HEK293T (cell line): Measurements from ENCODE around the gene IFRD2.

Experiments
- CTCF ChIA-PET: fragments of 350-600 bp; formaldehyde crosslinking; extraction: SDS; loops from one replicate; lab custom pipeline; 2021; ENCODE audit warnings: antibody characterized with exemption, inconsistent platforms; lab: Yijun Ruan, JAX
- POLR2A ChIA-PET: fragments of 350-600 bp; formaldehyde crosslinking; extraction: SDS; loops from one replicate; lab custom pipeline; 2020; ENCODE audit warnings: antibody characterized with exemption, inconsistent platforms; lab: Yijun Ruan, JAX
- DNase-seq: peaks from one replicate; pipeline ENCODE4 v3.0.0; 2012; ENCODE audit warnings: mixed read lengths; ENCODE audit errors: extremely low spot score
- ARNT ChIP-seq: fragments of 450-650 bp; IDR thresholded peaks from 2 replicates; pipeline ENCODE4 v1.6.1; 2017; ENCODE audit warnings: mild to moderate bottlenecking
- BHLHE40 ChIP-seq: fragments of 450-650 bp; IDR thresholded peaks from 2 replicates; pipeline ENCODE4 v1.6.1; 2016; ENCODE audit warnings: mild to moderate bottlenecking, moderate library complexity, borderline replicate concordance
- CTBP1 ChIP-seq: fragments of 450-650 bp; IDR thresholded peaks from 2 replicates; pipeline ENCODE4 v1.6.1; 2016; ENCODE audit warnings: borderline replicate concordance
- ELF4 ChIP-seq: fragments of 450-650 bp; IDR thresholded peaks from 2 replicates; pipeline ENCODE4 v1.6.1; 2017; ENCODE audit warnings: antibody characterized with exemption
- FOXA1 ChIP-seq: fragments of 450-650 bp; IDR thresholded peaks from 2 replicates; pipeline ENCODE4 v1.6.1; 2016; ENCODE audit warnings: mild to moderate bottlenecking
- FOXK2 ChIP-seq: fragments of 450-650 bp; IDR thresholded peaks from 2 replicates; pipeline ENCODE4 v1.6.1; 2016; ENCODE audit warnings: mild to moderate bottlenecking
- FOXM1 ChIP-seq: fragments of 450-650 bp; IDR thresholded peaks from 2 replicates; pipeline ENCODE4 v1.6.1; 2017; ENCODE audit warnings: mild to moderate bottlenecking, borderline replicate concordance
- HDGF ChIP-seq: fragments of 450-650 bp; IDR thresholded peaks from 2 replicates; pipeline ENCODE4 v1.6.1; 2017; ENCODE audit warnings: antibody characterized with exemption, borderline replicate concordance
- L3MBTL2 ChIP-seq: fragments of 450-650 bp; conservative IDR thresholded peaks from 2 replicates; pipeline ENCODE4 v1.6.1; 2016; ENCODE audit warnings: mild to moderate bottlenecking
- LEF1 ChIP-seq: fragments of 450-650 bp; IDR thresholded peaks from 2 replicates; pipeline ENCODE4 v1.6.1; 2017; ENCODE audit warnings: mild to moderate bottlenecking, borderline replicate concordance
- NFRKB ChIP-seq: fragments of 450-650 bp; IDR thresholded peaks from 2 replicates; pipeline ENCODE4 v1.6.1; 2016; ENCODE audit warnings: mild to moderate bottlenecking, moderate library complexity
- SP1 ChIP-seq: fragments of 450-650 bp; IDR thresholded peaks from 2 replicates; pipeline ENCODE4 v1.6.1; 2017
- SUZ12 ChIP-seq: fragments of 450-650 bp; IDR thresholded peaks from 2 replicates; pipeline ENCODE4 v1.6.1; 2016; ENCODE audit warnings: mild to moderate bottlenecking
- TARDBP ChIP-seq: fragments of 450-650 bp; IDR thresholded peaks from 2 replicates; pipeline ENCODE4 v1.6.1; 2016
- ZNF384 ChIP-seq: fragments of 450-650 bp; IDR thresholded peaks from 2 replicates; pipeline ENCODE4 v1.6.1; 2016
- TF ChIP-seq, protein P1 (sequence below): fragments of 450-650 bp; IDR thresholded peaks from 2 replicates; pipeline ENCODE4 v1.6.1; 2016

Gene IFRD2, protein sequence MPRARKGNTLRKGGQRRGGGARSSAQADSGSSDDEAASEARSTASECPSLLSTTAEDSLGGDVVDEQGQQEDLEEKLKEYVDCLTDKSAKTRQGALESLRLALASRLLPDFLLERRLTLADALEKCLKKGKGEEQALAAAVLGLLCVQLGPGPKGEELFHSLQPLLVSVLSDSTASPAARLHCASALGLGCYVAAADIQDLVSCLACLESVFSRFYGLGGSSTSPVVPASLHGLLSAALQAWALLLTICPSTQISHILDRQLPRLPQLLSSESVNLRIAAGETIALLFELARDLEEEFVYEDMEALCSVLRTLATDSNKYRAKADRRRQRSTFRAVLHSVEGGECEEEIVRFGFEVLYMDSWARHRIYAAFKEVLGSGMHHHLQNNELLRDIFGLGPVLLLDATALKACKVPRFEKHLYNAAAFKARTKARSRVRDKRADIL

DNA sequence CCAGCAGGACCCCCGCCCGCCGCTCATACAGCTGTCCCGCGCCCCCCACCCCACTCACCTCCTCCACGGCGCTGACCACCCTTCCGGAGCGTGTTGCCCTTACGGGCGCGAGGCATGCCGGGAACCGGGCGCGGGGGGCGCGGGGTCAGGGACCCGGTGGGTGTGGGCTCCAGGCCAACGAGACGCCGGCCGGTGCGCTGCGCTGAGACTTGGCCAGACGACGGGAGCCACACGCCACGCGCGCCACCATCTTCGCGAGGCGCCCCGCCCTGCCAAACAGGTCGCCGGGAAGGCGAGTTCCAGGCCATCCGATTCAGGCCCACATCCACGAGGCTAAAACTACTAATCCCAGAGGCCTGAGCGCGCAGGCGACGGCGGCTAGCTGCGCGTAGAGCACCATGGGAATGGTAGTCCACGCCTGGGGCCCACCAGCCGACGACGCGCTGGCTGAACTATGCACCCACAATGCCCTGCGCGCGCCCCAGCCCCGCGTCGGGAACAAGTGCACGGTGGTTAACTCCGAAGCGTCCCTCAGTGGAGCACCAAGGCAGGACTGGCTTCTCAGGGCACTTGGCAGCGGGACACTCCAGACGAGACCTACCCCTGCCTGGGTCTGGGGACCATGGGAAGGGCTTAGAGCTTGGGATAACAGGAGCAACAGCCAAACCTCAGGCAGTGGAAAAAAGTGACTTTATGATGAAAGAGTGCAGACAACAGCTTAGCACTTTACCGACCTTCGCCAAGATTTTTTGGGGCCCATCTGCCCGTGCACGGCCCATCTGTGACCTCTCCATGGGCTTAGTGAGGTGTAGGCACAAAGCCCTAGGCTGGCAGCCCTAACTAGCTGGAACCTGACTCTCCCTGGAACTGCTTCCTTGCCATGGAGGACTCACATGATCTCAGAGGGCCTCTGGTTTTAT, at the start of gene IFRD2:
IFRD2 (minus strand) TSS at position 271 of the 920 bp plus-strand sequence; CDS start at position 116, 155 bp downstream.
- DNase-seq = peak; percentile 93
- CTCF ChIA-PET = no interaction called here
- POLR2A ChIA-PET = interaction anchor here (0.6 to 2.5 kb wide), 17 partner anchors 8 to 363 kb away, joined by 3 to 28 read pairs (median 4); partner anchors contain the start of genes HEMK1, MON1A and TUSC2
- TF ChIP-seq HDGF (0 out of 2 replicates have a peak, but pooled peaks have one; percentile 2), TARDBP (no peak), CTBP1 (no peak), SP1 (no peak), FOXM1 (no peak), ELF4 (peak; percentile 98), L3MBTL2 (peak; percentile 76)
- TF ChIP-seq, protein P1, sequence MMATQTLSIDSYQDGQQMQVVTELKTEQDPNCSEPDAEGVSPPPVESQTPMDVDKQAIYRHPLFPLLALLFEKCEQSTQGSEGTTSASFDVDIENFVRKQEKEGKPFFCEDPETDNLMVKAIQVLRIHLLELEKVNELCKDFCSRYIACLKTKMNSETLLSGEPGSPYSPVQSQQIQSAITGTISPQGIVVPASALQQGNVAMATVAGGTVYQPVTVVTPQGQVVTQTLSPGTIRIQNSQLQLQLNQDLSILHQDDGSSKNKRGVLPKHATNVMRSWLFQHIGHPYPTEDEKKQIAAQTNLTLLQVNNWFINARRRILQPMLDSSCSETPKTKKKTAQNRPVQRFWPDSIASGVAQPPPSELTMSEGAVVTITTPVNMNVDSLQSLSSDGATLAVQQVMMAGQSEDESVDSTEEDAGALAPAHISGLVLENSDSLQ = no peak

DNA sequence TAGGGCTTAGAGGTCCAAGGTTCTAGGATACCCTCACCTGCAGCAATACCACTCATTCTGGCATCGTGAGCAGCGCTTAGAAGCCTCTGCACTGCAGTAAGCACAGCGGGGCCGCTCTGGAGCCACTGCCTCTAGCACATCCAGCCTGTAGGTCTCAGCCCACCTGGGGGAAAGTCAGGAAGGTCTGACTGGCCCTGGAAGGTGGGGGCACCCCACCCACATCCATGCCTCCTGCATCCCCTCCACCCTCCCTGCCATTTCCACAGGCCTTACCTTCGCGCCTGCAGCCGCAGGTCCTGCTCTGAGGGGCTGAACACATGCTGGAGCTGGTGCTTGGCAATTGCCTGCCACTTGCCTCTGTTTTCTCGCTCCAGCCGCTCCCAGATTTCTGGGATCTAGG, 49.3 kb upstream of the IFRD2 start:
- CTCF ChIA-PET = no interaction called here

DNA sequence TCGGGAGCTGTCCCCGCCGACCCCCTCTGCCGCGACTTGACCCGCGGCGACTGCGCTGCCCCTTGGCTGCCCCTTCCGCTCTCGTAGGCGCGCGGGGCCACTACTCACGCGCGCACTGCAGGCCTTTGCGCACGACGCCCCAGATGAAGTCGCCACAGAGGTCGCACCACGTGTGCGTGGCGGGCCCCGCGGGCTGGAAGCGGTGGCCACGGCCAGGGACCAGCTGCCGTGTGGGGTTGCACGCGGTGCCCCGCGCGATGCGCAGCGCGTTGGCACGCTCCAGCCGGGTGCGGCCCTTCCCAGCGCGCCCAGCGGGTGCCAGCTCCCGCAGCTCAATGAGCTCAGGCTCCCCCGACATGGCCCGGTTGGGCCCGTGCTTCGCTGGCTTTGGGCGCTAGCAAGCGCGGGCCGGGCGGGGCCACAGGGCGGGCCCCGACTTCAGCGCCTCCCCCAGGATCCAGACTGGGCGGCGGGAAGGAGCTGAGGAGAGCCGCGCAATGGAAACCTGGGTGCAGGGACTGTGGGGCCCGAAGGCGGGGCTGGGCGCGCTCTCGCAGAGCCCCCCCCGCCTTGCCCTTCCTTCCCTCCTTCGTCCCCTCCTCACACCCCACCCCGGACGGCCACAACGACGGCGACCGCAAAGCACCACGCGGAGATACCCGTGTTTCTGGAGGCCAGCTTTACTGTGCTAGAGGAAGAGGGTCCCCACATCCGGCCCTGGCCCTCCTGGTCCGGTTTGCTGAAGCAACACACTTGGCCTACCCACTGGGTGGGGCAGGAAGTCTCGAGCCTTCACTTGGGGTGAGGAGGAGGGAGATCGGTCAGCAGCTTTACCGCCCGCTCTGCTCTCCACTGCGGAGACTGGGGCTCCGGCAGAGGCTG, 48.5 kb upstream of the IFRD2 start, which contains the start of gene RASSF1:
RASSF1 (minus strand) TSS at position 389 of the 882 bp plus-strand sequence; CDS start at position 358, 31 bp downstream.
- no peak for DNase-seq
- ChIA-PET CTCF (no interaction called here), POLR2A (no interaction called here)
- TF ChIP-seq CTBP1 (no peak), TARDBP (no peak), BHLHE40 (no peak), ZNF384 (no peak), HDGF (no peak), NFRKB (no peak), FOXA1 (no peak)
- TF ChIP-seq, protein P1 = no peak

More for the DNA sequence above, 49.3 kb upstream of the IFRD2 start:
- no peak for TF ChIP-seq L3MBTL2
- no peak for TF ChIP-seq HDGF
- no peak for TF ChIP-seq TARDBP
- no peak for TF ChIP-seq LEF1
- no peak for TF ChIP-seq FOXM1
- no peak for TF ChIP-seq ZNF384
- TF ChIP-seq SP1 = no peak
- TF ChIP-seq SUZ12 = no peak
- TF ChIP-seq ELF4 = no peak
- POLR2A ChIA-PET = interaction anchor here (1.0 kb wide), 1 partner anchor 14 kb away, joined by 5 read pairs; no protein-coding TSS in a partner anchor
- DNase-seq = no peak

DNA sequence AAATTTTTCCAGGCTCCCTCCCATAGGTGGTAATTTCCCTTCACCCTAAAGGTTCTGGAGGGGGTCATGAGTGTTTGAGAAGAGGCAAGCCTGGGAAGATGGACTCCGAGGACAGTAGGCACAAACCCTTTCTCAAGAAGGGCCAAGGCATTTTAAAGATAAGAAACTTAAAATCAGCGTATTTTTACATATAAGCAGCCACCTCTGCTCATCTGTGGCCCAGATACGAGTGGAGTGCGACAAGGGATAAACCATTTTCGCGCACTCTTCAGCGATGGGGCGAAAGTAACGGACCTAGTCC, 47.9 kb upstream of the IFRD2 start:
- DNase-seq = no peak
- POLR2A ChIA-PET = no interaction called here
- CTCF ChIA-PET = no interaction called here
- TF ChIP-seq ZNF384 (no peak), NFRKB (no peak), CTBP1 (no peak), L3MBTL2 (no peak), FOXK2 (no peak), ARNT (no peak), ELF4 (no peak), FOXA1 (no peak), BHLHE40 (no peak), LEF1 (no peak), FOXM1 (no peak), SP1 (no peak), HDGF (no peak), SUZ12 (no peak), TARDBP (no peak)
- TF ChIP-seq, protein P1 = no peak

DNA sequence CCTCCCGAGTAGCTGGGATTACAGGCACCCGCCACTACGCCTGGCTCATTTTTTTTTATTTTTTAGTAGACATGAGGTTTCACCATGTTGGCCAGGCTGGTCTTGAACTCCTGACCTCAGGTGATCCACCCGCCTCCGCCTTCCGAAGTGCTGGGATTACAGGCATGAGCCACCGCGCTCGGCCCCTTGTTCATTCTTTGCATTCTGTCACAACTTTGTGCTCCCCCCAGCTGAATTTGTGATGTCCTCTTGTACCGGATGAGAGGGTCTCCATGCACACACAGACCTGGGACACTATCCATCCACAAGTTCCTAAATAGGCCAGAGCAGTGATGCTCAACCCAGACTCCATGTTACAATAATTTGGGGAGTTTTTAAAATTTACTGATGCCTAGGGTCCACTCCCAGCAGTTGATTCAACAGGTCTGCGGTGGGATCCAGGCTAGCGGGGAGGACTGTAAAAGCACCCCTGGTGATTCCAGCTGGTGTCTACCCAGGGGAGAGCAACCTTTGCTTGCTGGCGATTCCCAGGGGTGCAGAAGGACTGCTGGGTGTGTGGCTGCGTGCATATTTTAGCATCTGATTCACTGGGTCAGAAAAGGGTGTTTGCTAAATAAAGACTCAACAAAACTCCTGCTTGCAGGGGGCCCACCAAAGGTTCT, 47.4 kb upstream of the IFRD2 start:
- TF ChIP-seq BHLHE40 = no peak
- ChIA-PET POLR2A (interaction anchor here (3.9 kb wide), 1 partner anchor 11 kb away, joined by 119 read pairs; the partner anchor contains the start of genes CYB561D2 and NPRL2), CTCF (interaction anchor here (0.6 kb wide), 1 partner anchor 79 kb away, joined by 3 read pairs; no protein-coding TSS in a partner anchor)
- DNase-seq = no peak
